HUES6 (cell line): Measurements from ENCODE around the gene BARX1.

Experiments used
- H3K27ac ChIP-seq: 2 replicates; pipeline ENCODE4 v1.7.0; 2013; ENCODE audit warnings: low read depth, mild to moderate bottlenecking, low read length, inconsistent platforms
- H3K27me3 ChIP-seq: 2 replicates; pipeline ENCODE4 v1.6.1; 2013; ENCODE audit warnings: low read length; ENCODE audit not compliant: control insufficient read depth, insufficient read depth
- H3K36me3 ChIP-seq: 2 replicates; pipeline ENCODE4 v1.6.1; 2013; ENCODE audit warnings: low read length; ENCODE audit not compliant: control insufficient read depth, insufficient read depth
- H3K4me1 ChIP-seq: 2 replicates; pipeline ENCODE4 v1.6.1; 2013; ENCODE audit warnings: low read length; ENCODE audit not compliant: control insufficient read depth, insufficient read depth
- H3K4me3 ChIP-seq: 2 replicates; pipeline ENCODE4 v1.5.1; 2013; ENCODE audit warnings: low read depth, low read length
- H3K9ac ChIP-seq: one replicate; pipeline ENCODE4 v1.6.1; 2013; ENCODE audit warnings: mild to moderate bottlenecking, low read length
- H3K9me3 ChIP-seq: 2 replicates; pipeline ENCODE4 v1.6.1; 2013; ENCODE audit warnings: low read depth, low read length; ENCODE audit not compliant: control insufficient read depth, insufficient read depth

Gene BARX1, protein sequence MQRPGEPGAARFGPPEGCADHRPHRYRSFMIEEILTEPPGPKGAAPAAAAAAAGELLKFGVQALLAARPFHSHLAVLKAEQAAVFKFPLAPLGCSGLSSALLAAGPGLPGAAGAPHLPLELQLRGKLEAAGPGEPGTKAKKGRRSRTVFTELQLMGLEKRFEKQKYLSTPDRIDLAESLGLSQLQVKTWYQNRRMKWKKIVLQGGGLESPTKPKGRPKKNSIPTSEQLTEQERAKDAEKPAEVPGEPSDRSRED

DNA sequence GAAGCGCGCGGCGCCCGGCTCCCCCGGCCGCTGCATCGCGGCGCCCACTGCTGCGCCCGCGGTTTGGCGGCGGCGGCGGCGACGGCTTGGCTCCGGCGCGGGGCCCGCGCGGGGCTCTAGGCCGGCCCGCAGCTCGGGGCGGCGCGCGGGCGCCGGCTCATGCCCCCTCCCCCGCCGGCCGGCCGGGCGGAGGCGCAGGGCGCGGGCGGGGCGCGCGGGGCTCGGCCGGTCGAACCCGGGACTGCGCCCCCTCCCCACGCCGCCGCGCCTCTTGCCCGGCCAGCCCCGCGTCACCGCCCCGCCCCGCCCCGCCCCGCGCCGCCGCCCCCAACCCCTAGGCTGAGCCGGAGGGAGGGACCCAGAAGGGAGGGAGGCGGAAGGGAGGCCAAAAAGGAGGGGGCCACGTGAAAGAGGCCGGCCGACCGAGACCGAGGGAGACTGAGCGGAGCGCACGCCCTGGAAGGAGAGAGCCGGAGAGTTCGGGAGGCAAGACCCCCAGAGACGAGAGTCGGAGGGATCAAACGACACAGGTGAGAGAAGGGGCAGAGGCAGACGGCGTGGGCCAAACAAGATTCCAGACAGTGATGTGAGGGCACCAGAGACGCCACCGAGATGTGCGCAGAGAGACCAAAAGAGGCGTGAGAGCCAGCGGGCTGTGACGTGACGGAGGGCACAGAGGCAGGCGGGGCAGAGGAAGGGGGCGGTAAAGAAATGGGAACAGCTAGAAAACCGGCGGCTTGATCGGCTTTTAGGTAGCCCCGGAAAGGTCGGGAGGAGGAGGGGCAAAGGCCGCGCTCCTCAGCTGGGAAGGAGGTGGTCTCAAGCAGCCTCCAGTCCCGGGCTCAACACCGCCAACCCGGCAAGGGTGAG, at the start of gene BARX1:
Gene BARX1 (minus strand): TSS at position 245 of the 870 bp plus-strand sequence. CDS start 209 bp downstream, at position 36.
- H3K9ac ChIP-seq: no peak within 1 kb of the TSS
- H3K4me3 ChIP-seq: peak within 1 kb of the TSS; percentile 69

DNA sequence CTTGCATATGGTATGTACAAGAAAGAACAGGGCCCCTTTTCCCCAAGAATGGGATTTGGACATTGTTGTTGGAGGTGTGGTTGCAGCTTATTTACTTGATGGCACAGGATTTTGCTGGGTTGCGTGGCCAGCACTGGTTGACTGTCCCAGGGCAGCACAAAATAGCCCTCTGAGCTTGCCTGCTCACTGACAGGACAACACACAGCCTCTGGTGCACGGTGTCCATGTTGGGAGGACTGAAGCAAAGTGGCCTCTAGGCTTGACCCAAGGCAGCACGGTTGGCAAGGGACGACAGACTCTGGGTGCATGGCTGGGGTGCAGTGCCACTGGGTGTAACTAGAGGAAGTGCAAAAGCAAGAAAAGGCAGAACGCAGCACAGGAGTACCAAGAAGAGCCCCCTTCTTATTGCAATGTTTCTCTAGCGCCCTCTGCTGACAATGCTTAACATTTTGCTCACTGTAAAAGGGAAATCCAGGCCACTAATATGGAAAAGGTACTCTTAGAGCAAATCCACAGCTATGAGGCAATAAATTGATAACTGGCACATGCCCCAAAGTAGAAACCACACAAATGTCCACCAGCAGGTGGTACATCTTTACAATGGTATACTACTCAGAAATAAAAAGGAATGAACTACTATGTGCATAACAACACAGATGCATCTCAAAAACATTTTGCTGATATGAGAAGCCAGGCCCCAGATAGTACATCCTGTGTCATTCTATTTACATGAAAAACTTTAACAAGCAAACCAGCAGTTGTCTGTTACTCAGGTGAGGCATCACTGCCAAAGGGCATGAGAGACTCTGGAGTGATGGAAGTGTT, 47.4 kb upstream of the BARX1 start:
- H3K4me3 ChIP-seq: no peak overlapping the region
- no peaks in the 10 kb centered on the region; the same call in 1 of the 2 replicates for H3K27me3 ChIP-seq
- H3K9me3 ChIP-seq: no peaks in the 10 kb centered on the region
- H3K4me1 ChIP-seq: no peaks in the 10 kb centered on the region
- H3K27ac ChIP-seq: no peak overlapping the region
- no peaks in the 10 kb centered on the region for H3K36me3 ChIP-seq
- H3K9ac ChIP-seq: no peak overlapping the region

More for the DNA sequence above, at the start of gene BARX1:
- H3K27me3 ChIP-seq: peaks cover 97% of the 10 kb centered on the region
- H3K36me3 ChIP-seq: no peaks in the 10 kb centered on the region
- peaks cover 48% of the 10 kb centered on the region for H3K4me1 ChIP-seq
- H3K27ac ChIP-seq: no peak within 1 kb of the TSS
- H3K9me3 ChIP-seq: no peaks in the 10 kb centered on the region

DNA sequence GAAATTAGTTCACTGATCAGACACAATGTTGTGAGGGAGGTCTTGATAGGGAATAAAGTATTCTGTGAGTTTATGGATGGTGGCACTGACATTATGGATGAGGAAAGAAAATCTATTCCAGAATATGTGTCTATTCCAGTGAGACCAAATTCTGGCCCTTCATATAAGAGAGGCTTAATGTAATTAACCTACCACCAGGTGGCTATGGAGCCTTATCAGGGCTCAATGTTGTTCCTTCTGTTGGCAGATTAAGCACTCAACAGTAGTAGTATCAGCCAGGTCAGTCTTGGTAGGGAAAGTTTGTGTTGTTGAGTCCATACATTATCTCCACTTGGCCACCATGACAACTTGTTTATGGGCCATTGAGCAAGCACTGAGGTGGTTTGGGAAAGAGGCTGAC, 41.7 kb upstream of the BARX1 start:
- Histone ChIP-seq H3K27me3 (no peaks in the 10 kb centered on the region), H3K4me1 (no peaks in the 10 kb centered on the region), H3K9me3 (no peaks in the 10 kb centered on the region), H3K27ac (no peak overlapping the region), H3K9ac (no peak overlapping the region), H3K4me3 (no peak overlapping the region), H3K36me3 (no peaks in the 10 kb centered on the region)

DNA sequence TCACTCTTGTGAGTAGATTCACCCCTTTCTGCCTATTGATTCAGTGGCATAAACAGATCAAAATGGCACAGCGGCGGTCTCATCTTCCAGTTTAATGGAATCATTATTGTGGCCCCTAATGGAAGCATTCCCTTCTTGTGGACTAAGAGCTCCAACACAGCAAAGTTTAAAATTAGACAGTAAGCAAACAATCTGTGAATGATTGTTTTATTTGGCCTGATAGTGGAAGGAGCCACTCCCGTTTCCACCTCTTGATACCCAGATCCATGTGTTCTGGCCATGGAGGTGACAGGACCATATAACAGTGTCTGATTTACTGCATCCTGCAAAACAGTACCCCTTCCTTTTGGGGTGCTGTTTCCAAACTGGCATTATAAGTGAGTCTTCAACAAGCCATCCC, 41.2 kb upstream of the BARX1 start:
- H3K27ac ChIP-seq: no peak overlapping the region
- H3K4me1 ChIP-seq: no peaks in the 10 kb centered on the region
- H3K9ac ChIP-seq: no peak overlapping the region
- no peaks in the 10 kb centered on the region for H3K36me3 ChIP-seq
- H3K27me3 ChIP-seq: no peaks in the 10 kb centered on the region
- no peak overlapping the region for H3K4me3 ChIP-seq
- H3K9me3 ChIP-seq: no peaks in the 10 kb centered on the region

DNA sequence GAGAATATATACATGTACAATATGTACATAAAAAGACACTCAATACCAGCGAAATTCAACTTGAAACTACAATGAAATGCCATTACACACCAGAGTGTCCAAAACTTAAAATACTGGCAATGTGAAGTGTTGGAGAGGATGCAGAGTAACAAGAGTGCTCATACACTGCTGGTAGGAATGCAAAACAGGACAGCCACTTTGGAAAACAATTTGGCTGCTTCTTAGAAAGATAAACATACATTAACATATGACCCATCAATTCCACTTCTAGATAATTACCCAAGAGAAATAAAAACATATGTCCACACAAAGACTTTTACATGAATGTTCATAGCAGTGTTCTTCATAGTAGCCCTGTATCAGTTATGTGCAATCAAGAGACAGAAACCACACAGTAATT, 39.4 kb upstream of the BARX1 start:
- no peak overlapping the region for H3K4me3 ChIP-seq
- no peak overlapping the region for H3K9ac ChIP-seq
- no peaks in the 10 kb centered on the region for H3K27me3 ChIP-seq
- H3K4me1 ChIP-seq: no peaks in the 10 kb centered on the region
- no peaks in the 10 kb centered on the region for H3K9me3 ChIP-seq
- no peak overlapping the region for H3K27ac ChIP-seq
- H3K36me3 ChIP-seq: no peaks in the 10 kb centered on the region

DNA sequence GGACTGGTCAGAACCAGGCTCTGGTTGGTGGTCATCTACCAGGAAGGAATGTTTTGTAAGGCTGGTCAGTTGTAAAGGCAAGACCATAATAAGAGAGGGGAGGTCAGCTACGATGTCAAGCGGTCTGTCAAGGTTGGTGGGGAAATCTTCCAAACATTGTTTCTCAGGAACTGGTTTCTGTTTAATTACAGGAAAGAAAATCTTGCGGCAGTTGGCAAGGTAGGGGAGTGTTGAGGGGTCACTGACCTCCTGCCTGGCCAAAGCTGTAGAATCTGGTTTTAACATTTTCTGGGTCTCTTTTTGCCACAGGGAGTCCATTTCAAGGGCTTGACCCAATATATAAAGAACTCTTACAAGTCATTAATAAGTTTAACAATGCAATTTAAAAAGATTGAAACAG, 39.0 kb upstream of the BARX1 start:
- Histone ChIP-seq H3K9me3 (no peaks in the 10 kb centered on the region), H3K4me1 (no peaks in the 10 kb centered on the region), H3K36me3 (no peaks in the 10 kb centered on the region), H3K27me3 (no peaks in the 10 kb centered on the region), H3K27ac (no peak overlapping the region), H3K9ac (no peak overlapping the region), H3K4me3 (no peak overlapping the region)

DNA sequence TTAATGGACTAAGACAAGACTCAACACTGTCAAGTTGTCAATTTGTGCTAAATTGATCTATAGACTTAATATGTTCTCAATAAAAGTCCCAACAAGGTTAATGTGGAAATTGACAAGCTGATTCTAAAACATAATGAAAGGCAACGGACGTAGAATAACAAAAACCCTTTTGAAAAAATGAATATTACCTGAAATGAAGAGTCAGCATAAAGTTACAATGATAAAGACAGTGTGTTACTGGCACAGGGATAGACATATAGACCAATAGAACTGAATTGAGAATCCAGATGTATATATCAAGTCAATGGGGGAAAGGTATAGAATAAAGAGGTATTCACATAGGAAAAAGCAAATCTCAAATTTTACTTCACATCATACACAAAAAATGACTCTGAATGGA, 37.7 kb upstream of the BARX1 start:
- H3K4me3 ChIP-seq: no peak overlapping the region
- no peaks in the 10 kb centered on the region for H3K4me1 ChIP-seq
- H3K27me3 ChIP-seq: no peaks in the 10 kb centered on the region
- H3K9ac ChIP-seq: no peak overlapping the region
- H3K9me3 ChIP-seq: no peaks in the 10 kb centered on the region
- H3K27ac ChIP-seq: no peak overlapping the region
- H3K36me3 ChIP-seq: no peaks in the 10 kb centered on the region

DNA sequence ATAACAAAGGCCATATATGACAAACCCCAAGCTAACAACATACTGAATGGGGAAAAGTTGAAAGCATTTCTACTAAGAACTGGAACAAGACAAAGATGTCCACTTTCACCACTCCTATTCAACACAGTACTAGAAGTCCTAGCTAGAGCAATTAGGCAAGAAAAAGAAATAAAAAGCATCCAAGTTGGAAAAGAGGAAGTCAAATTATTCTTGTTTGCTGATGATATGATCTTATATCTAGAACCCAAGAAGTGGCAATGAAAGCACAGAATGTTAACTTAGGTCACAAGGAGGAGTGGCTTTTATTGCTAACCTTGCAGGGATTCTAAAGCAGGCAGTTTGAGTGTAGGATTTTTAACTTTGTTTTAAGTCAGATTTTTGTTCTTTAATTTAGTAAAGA, 35.3 kb upstream of the BARX1 start:
- Histone ChIP-seq H3K36me3 (no peaks in the 10 kb centered on the region), H3K27me3 (no peaks in the 10 kb centered on the region), H3K9ac (no peak overlapping the region), H3K27ac (no peak overlapping the region), H3K9me3 (no peaks in the 10 kb centered on the region), H3K4me3 (no peak overlapping the region), H3K4me1 (no peaks in the 10 kb centered on the region)

DNA sequence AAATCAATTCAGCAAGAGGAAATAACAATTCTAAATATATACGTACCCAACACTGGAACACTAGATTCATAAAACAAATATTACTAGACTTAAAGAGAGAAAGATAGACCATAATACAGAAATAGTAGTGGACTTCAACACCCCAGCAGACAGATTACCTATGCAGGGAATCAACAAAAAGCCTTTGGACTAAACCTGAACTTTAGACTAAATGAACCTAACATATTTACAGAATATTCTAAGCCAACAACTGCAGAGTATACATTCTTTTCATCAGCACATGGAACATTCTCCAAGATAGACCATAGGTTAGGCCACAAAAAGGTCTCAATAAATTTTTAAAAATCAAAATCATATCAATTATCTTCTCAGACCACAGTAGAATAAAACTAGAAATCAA, 32.9 kb upstream of the BARX1 start:
- peaks cover 7% of the 10 kb centered on the region; the same call in 1 of the 2 replicates for H3K4me1 ChIP-seq
- H3K4me3 ChIP-seq: no peak overlapping the region
- no peak overlapping the region for H3K9ac ChIP-seq
- no peaks in the 10 kb centered on the region for H3K9me3 ChIP-seq
- H3K36me3 ChIP-seq: no peaks in the 10 kb centered on the region
- H3K27me3 ChIP-seq: no peaks in the 10 kb centered on the region
- H3K27ac ChIP-seq: no peak overlapping the region

DNA sequence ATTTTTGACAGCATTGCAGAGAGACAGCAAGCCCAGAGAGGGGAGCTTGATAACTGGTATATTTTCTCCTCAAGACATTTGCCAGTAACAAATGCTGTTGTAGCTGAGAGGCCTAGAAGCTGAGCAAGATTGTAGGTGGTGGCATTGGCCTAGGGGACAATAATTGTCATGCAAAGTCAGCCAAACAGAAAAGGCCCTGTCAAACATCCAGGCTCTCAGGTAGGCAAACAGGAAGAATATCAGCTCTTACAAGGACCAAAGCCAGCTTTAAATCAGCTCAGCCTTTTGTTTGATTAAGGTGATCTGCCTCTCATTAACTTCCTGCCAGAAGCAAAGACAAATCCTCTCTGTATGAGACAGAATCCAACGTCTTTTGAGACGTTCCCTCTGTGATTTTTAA, 29.7 kb upstream of the BARX1 start:
- H3K4me1 ChIP-seq: peaks cover 7% of the 10 kb centered on the region; the same call in 1 of the 2 replicates
- H3K9ac ChIP-seq: no peak overlapping the region
- no peaks in the 10 kb centered on the region for H3K9me3 ChIP-seq
- no peaks in the 10 kb centered on the region for H3K27me3 ChIP-seq
- H3K4me3 ChIP-seq: no peak overlapping the region
- H3K27ac ChIP-seq: no peak overlapping the region
- H3K36me3 ChIP-seq: no peaks in the 10 kb centered on the region
